ENCODE measurements around the gene P2RY12.

Gene P2RY12

GRCh38 chr3:151379083-151379734 is 5.3 kb downstream of the P2RY12 start:
- Histone ChIP-seq H3K9me3 (ENCODE audit: control insufficient read depth, insufficient read depth, low read depth, low read length) (no peaks in the 10 kb centered on the region), H3K36me3 (ENCODE audit: control insufficient read depth in 2 of 2, insufficient read depth in 1 of 2, low read length in 2 of 2) (peaks cover 0 to 26% of the 10 kb centered on the region in 2 experiments; a peak in 1 of 3 replicates), H3K4me1 (ENCODE audit: control insufficient read depth, insufficient read depth, low read length) (no peaks in the 10 kb centered on the region), H3K4me3 (ENCODE audit: low read depth, low read length) (no peak overlapping the region), H3K27ac (ENCODE audit: extremely low read depth, low read depth, low read length) (no peak overlapping the region)
- TF ChIP-seq PBX3 (CRISPR knock-in tag; IDR thresholded peaks at IDR 0.05) (no peak), PRDM4 (tag by site-specific recombination; IDR thresholded peaks at IDR 0.05) (no peak), ZSCAN30 (tag by site-specific recombination; IDR thresholded peaks at IDR 0.05) (no peak), ZNF473 (tag by site-specific recombination; IDR thresholded peaks at IDR 0.05) (no peak), AEBP2 (tag by site-specific recombination; IDR thresholded peaks at IDR 0.05; ENCODE audit: borderline replicate concordance) (no peak), ZNF169 (tag by site-specific recombination; IDR thresholded peaks at IDR 0.05) (no peak), ZXDB (tag by site-specific recombination; IDR thresholded peaks at IDR 0.05) (no peak), ZBTB11 (tag by site-specific recombination; conservative IDR thresholded peaks at IDR 0.05; ENCODE audit: low read depth) (no peak), ZNF510 (tag by site-specific recombination; IDR thresholded peaks at IDR 0.05; ENCODE audit: insufficient replicate concordance) (no peak), ZNF10 (tag by site-specific recombination; IDR thresholded peaks at IDR 0.05) (no peak), ZNF18 (tag by site-specific recombination; IDR thresholded peaks at IDR 0.05) (no peak)
- CTCF ChIA-PET: interaction anchor here (0.6 to 1.4 kb wide), 5 partner anchors 9 to 31 kb away, joined by 3 to 6 read pairs (median 4); no protein-coding TSS in a partner anchor
- POLR2A ChIA-PET: no interaction called here

- Histone ChIP-seq H3K9me3 (ENCODE audit: control insufficient read depth, insufficient read depth, low read depth, low read length) (no peaks in the 10 kb centered on the region), H3K27ac (ENCODE audit: extremely low read depth, low read depth, low read length) (no peak overlapping the region), H3K4me1 (ENCODE audit: control insufficient read depth, insufficient read depth, low read length) (no peaks in the 10 kb centered on the region), H3K4me3 (ENCODE audit: low read depth, low read length) (no peak overlapping the region), H3K36me3 (ENCODE audit: control insufficient read depth in 2 of 2, insufficient read depth in 1 of 2, low read length in 2 of 2) (peaks cover 0 to 17% of the 10 kb centered on the region in 2 experiments; a peak in 1 of 3 replicates)
- POLR2A ChIA-PET: no interaction called here
- CTCF ChIA-PET: interaction anchor here (1.4 to 1.5 kb wide), 2 partner anchors 10 to 150 kb away, joined by 3 to 4 read pairs; no protein-coding TSS in a partner anchor
- TF ChIP-seq GLIS2 (tag by site-specific recombination; IDR thresholded peaks at IDR 0.05) (no peak), PRDM1 (tag by site-specific recombination; IDR thresholded peaks at IDR 0.05) (peak; percentile 9; the same call in 1 of the 2 replicates), TSHZ1 (tag by site-specific recombination; IDR thresholded peaks at IDR 0.05; ENCODE audit: borderline replicate concordance) (no peak), ZNF311 (tag by site-specific recombination; IDR thresholded peaks at IDR 0.05; ENCODE audit: borderline replicate concordance) (no peak), REPIN1 (tag by site-specific recombination; IDR thresholded peaks at IDR 0.05; ENCODE audit: low read depth) (no peak)
Observed at GRCh38 chr3:151377768-151378385, 6.7 kb downstream of the P2RY12 start.

Data from HEK293 (cell line).